Stimulated activated naive CD4-positive, alpha-beta T cell treated with Interleukin-2 at 50 U/mL for 16 hours (primary cell): ENCODE results near the gene MOV10L1.
A peak's percentile ranks its signal among the peaks of the same experiment; 100 is the strongest.
"Not testable (repeated sequence)": the region's sequence is repeated elsewhere in the genome, so short reads cannot be mapped to it uniquely, and the experiment has no call there.

Experiments
- DNase-seq: peaks from one replicate; lab custom pipeline; 2025; lab: John Stamatoyannopoulos, UW

Gene MOV10L1

GRCh38 chr22:50138988-50139387 is 49.2 kb downstream of the MOV10L1 start:
- DNase-seq, result no peak

DNA sequence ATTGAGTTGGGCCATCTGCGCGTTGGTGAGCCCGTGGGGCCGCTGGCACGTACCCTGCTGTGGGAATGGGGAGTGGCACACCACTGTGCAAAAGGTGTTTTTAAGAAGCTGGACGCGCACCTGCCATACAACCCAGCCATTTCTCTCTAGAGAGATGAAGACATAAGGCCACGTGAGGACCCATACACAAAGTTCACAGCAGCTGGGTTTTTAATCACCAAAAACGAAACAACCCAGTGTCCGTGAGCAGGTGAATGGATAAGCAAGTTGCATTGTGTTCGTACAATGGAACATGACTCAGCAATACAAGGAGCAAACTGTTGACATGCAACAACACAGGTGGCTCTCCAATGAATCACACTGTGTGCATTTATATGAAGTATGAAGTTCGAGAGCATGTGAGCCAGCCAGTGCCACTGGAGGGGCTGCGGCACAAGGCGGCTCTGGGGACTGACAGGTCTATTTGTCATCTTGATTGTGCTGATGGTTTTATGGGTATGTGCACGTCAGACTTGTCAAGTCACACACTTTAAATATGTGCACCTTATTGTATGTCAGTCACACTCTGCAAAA is 50.1 kb downstream of the MOV10L1 start:
- DNase-seq, result no peak

- DNase-seq, result no peak
Measured at GRCh38 chr22:50140615-50141014, 50.8 kb downstream of the MOV10L1 start.

- DNase-seq, result no peak
Measured at GRCh38 chr22:50141462-50141861, 51.7 kb downstream of the MOV10L1 start.

DNA sequence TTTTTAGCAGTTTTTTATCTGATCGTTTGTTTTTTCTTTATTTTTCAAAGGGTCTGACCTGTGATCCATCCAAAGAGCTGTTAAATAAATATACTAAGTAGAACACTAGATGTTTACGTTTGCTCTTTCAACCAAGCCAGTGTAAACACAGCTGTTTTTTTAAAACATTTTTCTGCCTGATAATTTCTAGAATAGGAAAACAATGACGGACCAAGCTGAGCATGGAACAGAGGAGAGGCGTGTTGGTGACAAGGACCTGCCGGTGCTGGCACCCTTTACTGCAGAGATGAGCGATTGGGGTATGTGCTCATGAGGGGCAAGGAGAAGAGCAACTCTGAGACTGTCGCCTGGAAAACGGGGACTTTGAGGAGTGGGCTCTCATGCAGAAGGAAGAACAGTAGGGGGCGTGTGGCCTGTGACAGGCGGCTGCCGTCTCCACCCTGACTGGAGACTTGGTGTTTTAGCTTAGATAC is 52.1 kb downstream of the MOV10L1 start:
- no peak for DNase-seq

DNA sequence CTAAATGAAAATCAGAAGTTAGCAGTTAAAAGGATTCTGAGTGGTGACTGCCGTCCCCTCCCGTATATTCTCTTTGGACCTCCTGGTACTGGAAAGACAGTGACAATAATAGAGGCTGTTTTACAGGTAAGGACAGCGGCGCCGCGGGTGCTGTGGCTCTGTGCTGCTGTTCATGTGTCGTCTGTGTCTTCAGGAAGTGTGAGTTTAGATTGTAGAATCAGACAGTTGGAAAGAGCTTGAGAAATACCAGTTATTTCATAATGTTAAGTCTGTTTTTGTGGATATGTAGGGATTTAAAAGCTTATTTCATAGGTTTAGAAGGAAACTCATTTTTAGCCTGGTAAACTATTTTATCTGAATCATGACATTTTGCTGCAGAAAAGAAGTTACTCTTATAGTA is 53.3 kb downstream of the MOV10L1 start:
- DNase-seq, result no peak

GRCh38 chr22:50144005-50144614 is 54.3 kb downstream of the MOV10L1 start:
- no peak for DNase-seq

- no peak for DNase-seq
Measured at GRCh38 chr22:50145721-50146438, 56.1 kb downstream of the MOV10L1 start.

DNA sequence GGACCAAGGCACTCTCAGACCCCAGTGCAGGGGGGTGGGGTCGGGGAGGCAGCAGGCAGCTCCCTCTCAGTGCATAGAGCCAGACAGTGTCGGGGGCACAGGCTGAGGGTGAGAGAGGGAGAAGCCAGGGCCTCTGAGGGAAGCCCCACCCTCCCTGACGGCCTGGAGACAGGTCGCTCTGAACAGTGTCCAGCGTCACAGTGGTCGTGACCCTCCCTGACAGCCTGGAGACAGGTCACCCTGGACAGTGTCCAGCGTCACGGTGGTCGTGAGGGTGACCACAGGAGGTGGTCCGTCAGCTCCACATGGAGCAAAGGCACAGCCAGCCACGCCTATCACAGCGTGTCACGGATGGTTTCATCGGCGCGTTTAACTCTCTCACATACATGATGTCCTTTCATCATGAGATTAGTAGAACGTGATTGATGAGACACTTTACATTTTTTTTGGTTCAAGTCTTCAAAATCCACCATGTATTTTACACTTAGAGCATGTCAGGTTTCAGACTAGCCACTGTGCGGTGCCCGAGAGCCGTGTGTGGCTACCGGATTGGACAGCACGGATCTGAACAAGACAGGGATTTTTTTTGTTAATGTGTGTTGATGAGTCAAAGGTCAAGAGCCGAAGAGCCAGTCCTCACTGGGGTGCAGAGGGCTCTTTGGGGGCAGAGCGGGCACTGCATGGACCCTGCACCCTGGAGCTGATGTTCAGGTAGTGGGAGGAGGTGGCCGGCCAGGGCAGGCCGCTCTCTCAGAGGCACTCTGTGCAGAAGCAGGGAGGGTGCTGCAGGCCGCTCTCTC is 56.8 kb downstream of the MOV10L1 start:
- no peak for DNase-seq

DNA sequence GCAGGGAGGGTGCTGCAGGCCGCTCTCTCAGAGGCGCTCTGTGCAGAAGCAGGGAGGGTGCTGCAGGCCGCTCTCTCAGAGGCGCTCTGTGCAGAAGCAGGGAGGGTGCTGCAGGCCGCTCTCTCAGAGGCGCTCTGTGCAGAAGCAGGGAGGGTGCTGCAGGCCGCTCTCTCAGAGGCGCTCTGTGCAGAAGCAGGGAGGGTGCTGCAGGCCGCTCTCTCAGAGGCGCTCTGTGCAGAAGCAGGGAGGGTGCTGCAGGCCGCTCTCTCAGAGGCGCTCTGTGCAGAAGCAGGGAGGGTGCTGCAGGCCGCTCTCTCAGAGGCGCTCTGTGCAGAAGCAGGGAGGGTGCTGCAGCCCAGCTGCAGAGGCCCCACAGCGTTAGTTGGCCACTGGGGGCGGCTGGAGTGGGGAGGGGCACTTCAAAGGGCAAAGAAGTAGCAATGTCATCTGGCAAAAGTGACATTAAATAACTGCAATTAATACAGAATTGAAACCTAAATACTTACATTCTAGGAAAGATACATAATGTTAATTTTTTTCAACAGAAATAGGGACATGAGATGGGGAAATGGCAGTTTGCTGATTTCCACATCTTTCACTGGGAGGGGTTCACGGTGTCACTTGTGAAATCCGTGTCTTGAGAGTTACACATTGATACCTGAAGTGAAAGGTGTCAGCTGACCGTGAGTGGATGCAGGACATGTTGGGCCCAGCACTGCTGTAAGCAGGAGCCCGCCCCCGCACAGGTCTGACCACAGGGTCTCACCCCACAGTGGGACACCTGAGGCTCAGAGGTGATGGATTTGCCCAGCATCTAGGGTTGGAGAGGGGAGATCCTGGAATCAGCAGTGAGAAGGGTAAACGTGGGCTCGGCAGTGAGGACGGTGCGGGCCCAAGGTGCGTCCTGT is 57.7 kb downstream of the MOV10L1 start:
- DNase-seq, result not testable (repeated sequence)

DNA sequence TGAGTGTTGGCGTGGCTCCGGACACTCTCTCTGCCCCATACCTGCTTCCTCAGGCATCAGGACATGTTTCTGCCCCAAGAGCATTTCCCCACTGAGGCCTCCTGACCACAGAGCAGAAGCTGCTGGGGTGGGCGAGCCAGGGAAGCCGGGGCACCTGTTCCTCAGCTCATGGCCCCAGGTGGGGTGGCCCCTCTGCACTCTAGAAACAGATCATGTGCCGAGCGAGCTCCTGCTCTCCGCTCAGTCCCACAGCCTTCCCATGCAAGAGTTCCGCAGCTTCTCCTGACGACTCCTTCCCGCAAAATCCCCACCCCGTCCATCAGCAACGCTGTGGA is 58.3 kb downstream of the MOV10L1 start:
- no peak for DNase-seq

DNA sequence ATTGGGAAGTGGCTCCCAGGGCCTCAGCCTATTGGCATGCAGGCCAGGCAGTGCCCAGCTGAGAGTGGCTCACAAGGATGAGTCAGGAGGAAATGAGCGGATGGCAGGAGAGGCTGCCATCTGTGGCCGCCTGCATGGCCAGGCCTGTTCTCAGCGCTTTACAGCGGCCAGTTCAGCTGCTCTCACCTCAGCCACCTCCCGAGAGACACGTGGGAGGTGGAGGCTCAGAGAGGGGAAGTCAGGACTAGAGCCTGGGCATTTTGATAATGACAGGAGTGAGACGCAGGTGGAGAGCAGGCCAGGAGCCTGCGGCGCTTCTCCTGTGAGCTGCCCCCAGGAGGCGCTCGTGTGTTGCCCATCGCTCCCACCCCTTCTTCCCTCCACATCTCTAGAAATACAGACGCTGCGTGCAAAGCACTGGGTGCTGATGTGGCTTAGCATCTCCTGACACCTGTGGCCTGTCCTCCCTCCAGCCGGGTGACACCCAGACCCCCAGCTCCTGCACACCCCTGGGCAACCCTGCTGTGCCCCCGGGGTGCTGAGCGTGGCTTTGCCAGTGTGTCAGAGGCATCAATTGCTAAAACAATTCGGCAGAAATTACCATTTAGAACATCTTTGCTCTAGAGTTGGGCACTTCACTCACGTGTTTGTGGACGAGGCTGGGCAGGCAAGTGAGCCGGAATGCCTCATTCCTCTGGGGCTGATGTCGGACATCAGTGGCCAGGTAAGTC is 59.4 kb downstream of the MOV10L1 start:
- DNase-seq, result peak; percentile 67

- no peak for DNase-seq
Measured at GRCh38 chr22:50150161-50151129, 60.6 kb downstream of the MOV10L1 start.

- DNase-seq, result no peak
Measured at GRCh38 chr22:50151571-50152537, 62.0 kb downstream of the MOV10L1 start.

DNA sequence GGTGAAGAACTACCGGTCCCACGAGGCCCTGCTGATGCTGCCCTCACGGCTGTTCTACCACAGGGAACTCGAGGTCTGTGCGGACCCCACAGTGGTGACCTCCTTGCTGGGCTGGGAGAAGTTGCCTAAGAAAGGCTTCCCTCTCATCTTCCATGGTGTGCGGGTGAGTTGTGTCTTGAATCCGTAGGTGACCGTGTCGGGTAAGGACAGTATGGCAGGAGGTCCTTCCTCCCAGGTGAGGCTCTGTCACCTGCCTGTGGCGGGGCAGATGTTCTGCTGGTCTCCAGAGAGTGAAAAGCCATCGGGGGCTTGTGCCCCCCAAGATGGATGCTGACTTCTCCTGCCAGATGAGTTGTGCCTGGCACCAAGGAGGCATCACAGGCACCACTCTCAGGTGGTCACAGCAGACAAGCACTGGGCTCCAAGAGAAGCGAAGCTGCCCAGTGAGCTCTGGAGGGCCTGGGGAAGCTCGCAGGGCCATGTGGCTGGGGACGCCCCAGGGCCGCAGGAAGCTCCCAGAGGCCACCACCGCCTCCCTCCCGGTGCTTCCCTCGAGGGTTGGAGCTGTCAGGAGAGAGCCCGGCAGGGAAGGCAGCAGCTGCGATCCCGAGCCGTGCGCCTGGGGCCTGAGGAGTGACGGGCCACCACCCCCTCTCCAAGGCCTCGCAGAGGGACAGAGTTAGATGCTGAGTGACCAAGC is 63.4 kb downstream of the MOV10L1 start:
- DNase-seq, result no peak

DNA sequence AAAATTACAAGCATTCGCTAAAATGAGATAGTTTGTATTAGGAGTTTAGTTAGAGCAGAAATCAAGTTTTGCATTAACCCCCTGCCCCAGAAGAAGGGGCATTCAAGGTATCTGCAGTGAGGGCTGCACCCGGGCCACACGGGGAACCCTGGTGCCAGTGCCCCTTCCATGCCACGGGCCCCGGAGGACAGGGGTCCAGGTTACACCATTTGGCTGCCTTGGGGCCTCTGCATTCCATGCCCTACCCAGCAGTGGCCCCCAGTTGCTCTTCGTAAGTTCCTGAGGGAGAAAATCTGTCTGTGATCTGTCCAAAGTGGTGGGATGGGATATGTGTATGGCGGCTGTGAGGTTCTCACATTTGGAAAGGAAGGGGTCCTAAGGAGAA is 63.9 kb downstream of the MOV10L1 start:
- DNase-seq, result no peak

DNA sequence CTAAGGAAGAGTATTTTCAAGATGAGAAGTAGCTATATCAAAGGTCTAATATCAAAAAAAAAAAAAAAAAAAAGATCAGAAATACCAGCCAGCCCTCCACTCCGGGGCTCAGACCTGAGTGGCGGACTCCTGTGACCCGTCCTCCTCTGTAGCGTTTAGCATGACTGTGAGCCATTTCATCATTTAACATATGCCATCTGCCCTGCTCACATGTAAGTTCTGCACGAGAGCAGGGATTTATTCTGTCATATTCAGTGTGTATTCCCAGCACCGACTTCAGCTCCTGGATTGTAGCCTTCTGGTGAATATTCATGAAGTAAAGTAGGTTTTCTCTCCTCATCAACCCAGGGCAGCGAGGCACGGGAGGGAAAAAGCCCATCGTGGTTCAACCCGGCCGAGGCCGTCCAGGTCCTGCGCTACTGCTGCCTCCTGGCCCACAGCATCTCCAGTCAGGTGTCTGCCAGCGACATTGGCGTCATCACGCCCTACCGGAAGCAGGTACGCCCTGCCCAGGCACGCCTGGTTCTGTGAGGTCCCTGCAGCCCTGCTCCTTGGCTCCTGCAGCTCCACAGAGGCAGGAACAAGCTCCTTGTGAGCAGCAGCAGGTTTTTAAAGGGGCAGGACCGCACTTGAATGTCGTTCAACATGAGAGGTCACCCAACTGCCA is 68.0 kb downstream of the MOV10L1 start:
- DNase-seq, result no peak
